Endothelial cell of umbilical vein (primary cell): ENCODE results near the gene SLC13A5. TPM values are rescaled to one million over a fixed set of nuclear protein-coding genes. Genes with fewer than 3 reads are reported as not detected.

Source experiments
- BruUV-seq: library from RNA; stranded (reverse); fragments of 400-500 nt; replicated peaks from 2 replicates; lab custom pipeline; 2021; lab: Mats Ljungman, UMichigan
- CTCF ChIA-PET: fragments of 300-600, 350-600 bp; sonication (Branson Sonifier 250); formaldehyde crosslinking; loops from one replicate; lab custom pipeline; 2021; ENCODE audit warnings: antibody characterized with exemption, inconsistent platforms; lab: Charles Lee
- POLR2A ChIA-PET: fragments of 300-600, 350-600 bp; sonication (Branson Sonifier 250); formaldehyde crosslinking; loops from one replicate; lab custom pipeline; 2021; ENCODE audit warnings: antibody characterized with exemption, inconsistent platforms; lab: Charles Lee
- DNase-seq: peaks from one replicate; pipeline ENCODE4 v3.0.0-alpha.2; 2011; ENCODE audit warnings: low read depth, low spot score
- FAIRE-seq: peaks from 2 replicates; lab custom pipeline; 2011; peaks lifted over from hg19 to GRCh38; lab: Jason Lieb, UNC
- H2AFZ ChIP-seq: 2 replicates; pipeline ENCODE4 v1.6.0; 2012; ENCODE audit warnings: low read depth, low read length, control low read depth, inconsistent platforms
- H3K27ac ChIP-seq: 2 replicates; pipeline ENCODE4 v1.5.1; 2011; ENCODE audit warnings: low read depth, mild to moderate bottlenecking, control low read depth, low read length, moderate library complexity; ENCODE audit not compliant: insufficient read depth
- H3K27me3 ChIP-seq, 2 experiments: 2 replicates each; pipeline versions ENCODE4 v1.6.0 to v1.6.1; 2011; ENCODE audit warnings: low read length in 2 of 2, mixed read lengths in 1 of 2; ENCODE audit not compliant: control insufficient read depth in 2 of 2, insufficient read depth in 2 of 2
- H3K36me3 ChIP-seq, 2 experiments: 2 replicates in 1 of 2; 3 replicates in 1 of 2; pipeline ENCODE4 v1.5.1; 2011; ENCODE audit warnings: low read length in 2 of 2, mild to moderate bottlenecking in 1 of 2, moderate library complexity in 1 of 2; ENCODE audit not compliant: control insufficient read depth in 2 of 2, insufficient read depth in 2 of 2; ENCODE audit errors: extremely low read depth in 1 of 2
- H3K4me1 ChIP-seq: 3 replicates; pipeline ENCODE4 v1.5.1; 2011; ENCODE audit warnings: mild to moderate bottlenecking, low read length; ENCODE audit not compliant: control insufficient read depth, insufficient read depth; ENCODE audit errors: extremely low read depth
- H3K4me2 ChIP-seq: 2 replicates; pipeline ENCODE4 v1.6.1; 2011; ENCODE audit warnings: low read length, control low read depth, mixed read lengths; ENCODE audit not compliant: insufficient read depth
- H3K4me3 ChIP-seq, 3 experiments: fragments of 200-600 bp in 1 of 3; sonication (generic), shearing (Covaris generic) in 1 of 3; replicated peaks in 1 of 3; 2 replicates each; pipeline ENCODE4 v1.5.1; 2011 to 2016; ENCODE audit warnings: control low read depth in 3 of 3, low read length in 3 of 3, mild to moderate bottlenecking in 2 of 3, inconsistent platforms in 1 of 3, low read depth in 1 of 3, moderate library complexity in 1 of 3; ENCODE audit not compliant: insufficient read depth in 1 of 3
- H3K79me2 ChIP-seq: 2 replicates; pipeline ENCODE4 v1.6.0; 2012; ENCODE audit warnings: low read length, inconsistent platforms; ENCODE audit not compliant: control insufficient read depth, insufficient read depth
- H3K9ac ChIP-seq: replicated peaks from 2 replicates; pipeline ENCODE3; 2011; ENCODE audit warnings: low read length, control low read depth; ENCODE audit not compliant: insufficient read depth; ENCODE audit errors: extremely low read depth
- H3K9me1 ChIP-seq: replicated peaks from 3 replicates; pipeline ENCODE4 v1.6.0; 2011; ENCODE audit warnings: mild to moderate bottlenecking, low read length; ENCODE audit not compliant: control insufficient read depth, insufficient read depth; ENCODE audit errors: extremely low read depth
- H3K9me3 ChIP-seq: replicated peaks from 2 replicates; pipeline ENCODE4 v1.5.1; 2012; ENCODE audit warnings: low read length, inconsistent platforms; ENCODE audit not compliant: control insufficient read depth, insufficient read depth
- H4K20me1 ChIP-seq: replicated peaks from 2 replicates; pipeline ENCODE3; 2011; ENCODE audit warnings: mild to moderate bottlenecking, low read length; ENCODE audit not compliant: control insufficient read depth, insufficient read depth; ENCODE audit errors: extremely low read depth
- CTCF ChIP-seq, 2 donors: IDR thresholded peaks; 1 replicate in 1 of 2; 2 replicates in 1 of 2; pipeline ENCODE4 v1.5.1; 2011; ENCODE audit warnings: low read length in 2 of 2, mild to moderate bottlenecking in 2 of 2, moderate library complexity in 2 of 2, control low read depth in 1 of 2, inconsistent platforms in 1 of 2, low read depth in 1 of 2; ENCODE audit not compliant: insufficient read depth in 1 of 2; ENCODE audit errors: extremely low read depth in 1 of 2
- EZH2 ChIP-seq: IDR thresholded peaks from 2 replicates; pipeline ENCODE4 v1.6.1; 2012; ENCODE audit warnings: borderline replicate concordance, low read depth, mild to moderate bottlenecking, moderate library complexity, low read length, inconsistent platforms; ENCODE audit not compliant: severe bottlenecking
- FOS ChIP-seq: IDR thresholded peaks from 2 replicates; pipeline ENCODE4 v1.6.1; 2011; ENCODE audit warnings: mild to moderate bottlenecking, low read length, moderate library complexity, borderline replicate concordance; ENCODE audit not compliant: insufficient read depth
- GATA2 ChIP-seq: IDR thresholded peaks from 2 replicates; pipeline ENCODE4 v1.7.0; 2011; ENCODE audit warnings: low read depth, mild to moderate bottlenecking, moderate library complexity, mixed read lengths, low read length; ENCODE audit not compliant: insufficient read length, insufficient read depth
- JUN ChIP-seq: IDR thresholded peaks from 2 replicates; pipeline ENCODE4 v1.6.1; 2011; ENCODE audit warnings: borderline replicate concordance, low read depth; ENCODE audit not compliant: insufficient read length, insufficient read depth
- MAX ChIP-seq: IDR thresholded peaks from 2 replicates; pipeline ENCODE4 v1.6.1; 2011; ENCODE audit not compliant: insufficient read depth, insufficient read length
- MYC ChIP-seq: IDR thresholded peaks from one replicate; pipeline ENCODE4 v1.6.1; 2011; ENCODE audit warnings: mild to moderate bottlenecking, low read depth, low read length
- POLR2A ChIP-seq: IDR thresholded peaks from 2 replicates; pipeline ENCODE4 v1.6.1; 2012; ENCODE audit warnings: low read depth, mild to moderate bottlenecking, control low read depth, low read length
- POLR2AphosphoS5 ChIP-seq: IDR thresholded peaks from 2 replicates; pipeline ENCODE4 v1.6.1; 2012; ENCODE audit warnings: low read depth, mild to moderate bottlenecking, control low read depth, low read length, moderate library complexity; ENCODE audit not compliant: insufficient read depth
- dilution Hi-C: fragments of 300-500 bp; cut with MboI; formaldehyde crosslinking; loops from one replicate; pipeline ENCODE4 v1.15.0; 2019; ENCODE audit warnings: low sequenced_read_pairs; ENCODE audit not compliant: extremely low pct_ligation_motif_present
- intact Hi-C: fragments of 100-400 bp; cut with micrococcal nuclease; formaldehyde crosslinking; loops from one replicate; pipeline ENCODE4 v1.10.0; 2022
- polyA plus RNA-seq, 4 experiments: library from polyadenylated mRNA; depleted of rRNA in 3 of 4; stranded (reverse) in 3 of 4; unstranded in 1 of 4; fragments of >200 nt; gene quantifications; 2 replicates each; pipeline versions ENCODE4 v1.2.1 to v1.2.3, GENCODE V29; 2011 to 2012; ENCODE audit warnings: missing spikeins in 1 of 4
- total RNA-seq: library from RNA; stranded (reverse); gene quantifications from 2 replicates; pipeline ENCODE4 v1.2.3, GENCODE V29; 2021

Gene SLC13A5
- total and polyA plus RNA-seq, 2 donors (not counting 3 experiments of a cell fraction or from before 2014, with no cell fraction given): 0.03 TPM; not detected in 1

GRCh38 chr17:6755731-6756184 lies 42.6 kb upstream of the SLC13A5 start, which contains the start of gene XAF1:
TSS of gene XAF1 (plus strand) at chr17:6756046. CDS start at chr17:6756079, 33 bp downstream.
- intact Hi-C loops: no loop called here
- Histone ChIP-seq H3K9ac (peak within 1 kb of the TSS; percentile 48), H3K36me3 (no peaks in the 10 kb centered on the region), H3K79me2 (no peaks in the 10 kb centered on the region), H3K9me1 (no peaks in the 10 kb centered on the region), H3K27me3 (no peaks in the 10 kb centered on the region), H4K20me1 (no peaks in the 10 kb centered on the region), H3K4me2 (peak within 1 kb of the TSS; percentile 93), H3K27ac (peak within 1 kb of the TSS; percentile 53), H3K9me3 (no peaks in the 10 kb centered on the region), H3K4me1 (peaks cover 36% of the 10 kb centered on the region), H3K4me3 (peak within 1 kb of the TSS; percentile 1 to 64 (median 32)), H2AFZ (peak within 1 kb of the TSS; percentile 99)
- BruUV-seq: no TSS peak
- DNase-seq: peak; percentile 78
- dilution Hi-C loops: no loop called here
- POLR2A ChIA-PET: no interaction called here
- TF ChIP-seq MAX: no peak
- TF ChIP-seq EZH2: no peak
- FAIRE-seq: peak; percentile 83
- CTCF ChIA-PET: interaction anchor here (0.9 to 1.6 kb wide), 3 partner anchors 22 to 88 kb away, joined by 3 to 7 read pairs (median 3); no protein-coding TSS in a partner anchor

GRCh38 chr17:6755281-6755680 lies 42.1 kb upstream of the SLC13A5 start:
- Histone ChIP-seq H3K27me3 (no peaks in the 10 kb centered on the region), H3K27ac (peak overlapping the region; percentile 53), H3K79me2 (no peaks in the 10 kb centered on the region), H4K20me1 (no peaks in the 10 kb centered on the region), H3K4me1 (peaks cover 36% of the 10 kb centered on the region), H2AFZ (peak overlapping the region; percentile 99), H3K4me2 (peak overlapping the region; percentile 93), H3K4me3 (peak overlapping the region in 2 of 3 experiments; percentile 32 to 64), H3K9ac (peak overlapping the region; percentile 48), H3K36me3 (no peaks in the 10 kb centered on the region), H3K9me3 (no peaks in the 10 kb centered on the region), H3K9me1 (no peaks in the 10 kb centered on the region)
- CTCF ChIA-PET: interaction anchor here (0.9 to 1.6 kb wide), 4 partner anchors 23 to 139 kb away, joined by 3 to 7 read pairs (median 3); no protein-coding TSS in a partner anchor
- DNase-seq (no peak), FAIRE-seq (no peak)
- dilution Hi-C loops (no loop called here), intact Hi-C loops (no loop called here)
- BruUV-seq: no TSS peak
- POLR2A ChIA-PET: no interaction called here
- TF ChIP-seq JUN (no peak), EZH2 (no peak), MAX (no peak), POLR2AphosphoS5 (no peak), MYC (no peak), GATA2 (no peak), CTCF (IDR thresholded peaks at IDR 0.05; ENCODE audit: extremely low read depth in 1 of 2, insufficient read depth in 1 of 2, low read depth in 1 of 2, low read length in 2 of 2) (no peak), FOS (no peak), POLR2A (no peak)
